Tibial nerve (tissue), 4 donors: ENCODE data around the gene COQ8B. TPM values are rescaled to one million over a fixed set of nuclear protein-coding genes. Genes with fewer than 3 reads are reported as not detected.
A peak's percentile ranks its signal among the peaks of the same experiment; 100 is the strongest.

ENCODE experiments used
- DNase-seq, 2 donors: peaks; one replicate each; pipeline ENCODE4 v3.0.0-alpha.2; 2019; ENCODE audit warnings: low spot score in 2 of 2
- H3K27ac ChIP-seq, 4 donors: fragments of 200-600 bp; sonication (generic) in 3 of 4; one replicate each; pipeline ENCODE4 v1.5.1; 2017 to 2019; ENCODE audit warnings: mild to moderate bottlenecking in 1 of 4
- H3K27me3 ChIP-seq, 2 donors: fragments of 200-600 bp; sonication (generic) in 1 of 2; one replicate each; pipeline versions ENCODE4 v1.5.1 to v1.6.0; 2017 to 2019
- H3K36me3 ChIP-seq, 3 donors: fragments of 200-600 bp; sonication (generic); one replicate each; pipeline ENCODE4 v1.5.1; 2018 to 2019
- H3K4me1 ChIP-seq, 4 donors: fragments of 200-600 bp; sonication (generic) in 3 of 4; one replicate each; pipeline ENCODE4 v1.5.1; 2017 to 2019
- H3K4me3 ChIP-seq, 4 donors: fragments of 200-600 bp; sonication (generic) in 3 of 4; one replicate each; pipeline ENCODE4 v1.5.1; 2017 to 2019; ENCODE audit warnings: mild to moderate bottlenecking in 1 of 4, moderate library complexity in 1 of 4
- H3K9me3 ChIP-seq, 4 donors: fragments of 200-600 bp; sonication (generic) in 3 of 4; one replicate each; pipeline ENCODE4 v1.5.1; 2017 to 2019
- CTCF ChIP-seq, 5 experiments: fragments of 200-600 bp in 3 of 5; fragments of 450-650 bp in 2 of 5; sonication (generic) in 3 of 5; IDR thresholded peaks; one replicate each; pipeline ENCODE4 v1.5.1; 2016 to 2019; ENCODE audit warnings: antibody characterized with exemption in 5 of 5, mild to moderate bottlenecking in 3 of 5, moderate library complexity in 2 of 5
- EP300 ChIP-seq, 2 donors: sonication (generic); formaldehyde crosslinking; IDR thresholded peaks; one replicate each; pipeline ENCODE4 v1.6.1; 2017; ENCODE audit warnings: antibody characterized with exemption in 2 of 2, mild to moderate bottlenecking in 1 of 2
- POLR2A ChIP-seq, 2 donors: fragments of 450-650 bp; IDR thresholded peaks; one replicate each; pipeline ENCODE4 v1.6.1; 2017; ENCODE audit warnings: antibody characterized with exemption in 2 of 2, mild to moderate bottlenecking in 2 of 2, moderate library complexity in 2 of 2
- whole genome bisulfite sequencing, 2 donors: methylation state at CpG; one replicate each; pipeline ENCODE4 v1.1.5; 2018; 5-methylcytosine and 5-hydroxymethylcytosine counted together
- total RNA-seq, 4 donors: library from RNA; depleted of rRNA; stranded (reverse); fragments of >200 nt; gene quantifications; one replicate each; pipeline ENCODE4 v1.1.0, GENCODE V29; 2016

The COQ8B gene
- total RNA-seq, 4 donors from 2014 or later, result 71.0 to 88.6 (median 84.3) TPM

GRCh38 chr19:40695881-40696280 is 20.8 kb downstream of the COQ8B start:
- peaks cover 0 to 85% (median 2%) of the 10 kb centered on the region in 3 donors for H3K36me3 ChIP-seq
- H3K27ac ChIP-seq, result no peak overlapping the region
- no peak for DNase-seq
- 79 to 86% methylated on average over 5 of the region's 5 CpGs for WGBS, 2 donors
- TF ChIP-seq EP300 (IDR thresholded peaks at IDR 0.05) (no peak), CTCF (IDR thresholded peaks at IDR 0.05) (no peak), POLR2A (IDR thresholded peaks at IDR 0.05) (no peak)
- no peaks in the 10 kb centered on the region for H3K9me3 ChIP-seq
- no peak overlapping the region for H3K4me3 ChIP-seq
- H3K4me1 ChIP-seq, result peaks cover 0 to 18% (median 10%) of the 10 kb centered on the region in 4 donors
- no peaks in the 10 kb centered on the region for H3K27me3 ChIP-seq

GRCh38 chr19:40693896-40694295 is 22.8 kb downstream of the COQ8B start:
- peaks cover 0 to 19% (median 12%) of the 10 kb centered on the region in 4 donors for H3K4me1 ChIP-seq
- no peak for TF ChIP-seq CTCF (IDR thresholded peaks at IDR 0.05)
- TF ChIP-seq EP300 (IDR thresholded peaks at IDR 0.05), result no peak
- TF ChIP-seq POLR2A (IDR thresholded peaks at IDR 0.05), result no peak
- no peak for DNase-seq
- 72 to 95% methylated on average over 4 of the region's 4 CpGs for WGBS, 2 donors
- H3K4me3 ChIP-seq, result no peak overlapping the region
- peak overlapping the region in 2 of 4 donors; percentile 91 to 98 for H3K27ac ChIP-seq
- no peaks in the 10 kb centered on the region for H3K27me3 ChIP-seq
- peaks cover 0 to 65% (median 2%) of the 10 kb centered on the region in 3 donors for H3K36me3 ChIP-seq
- no peaks in the 10 kb centered on the region for H3K9me3 ChIP-seq

GRCh38 chr19:40693150-40693788 is 23.4 kb downstream of the COQ8B start:
- peaks cover 0 to 59% (median 2%) of the 10 kb centered on the region in 3 donors for H3K36me3 ChIP-seq
- no peak for DNase-seq
- 81 to 91% methylated on average over 10 to 11 of the region's 11 CpGs for WGBS, 2 donors
- H3K4me3 ChIP-seq, result no peak overlapping the region
- H3K27me3 ChIP-seq, result no peaks in the 10 kb centered on the region
- peaks cover 0 to 25% (median 14%) of the 10 kb centered on the region in 4 donors for H3K4me1 ChIP-seq
- no peaks in the 10 kb centered on the region for H3K9me3 ChIP-seq
- peak overlapping the region in 2 of 4 donors; percentile 91 to 98 for H3K27ac ChIP-seq
- no peak for TF ChIP-seq EP300 (IDR thresholded peaks at IDR 0.05)

GRCh38 chr19:40692212-40692551 is 24.5 kb downstream of the COQ8B start:
- peaks cover 0 to 36% (median 25%) of the 10 kb centered on the region in 4 donors for H3K4me1 ChIP-seq
- no peak for DNase-seq
- peaks cover 0 to 53% (median 2%) of the 10 kb centered on the region in 3 donors for H3K36me3 ChIP-seq
- no peak overlapping the region for H3K4me3 ChIP-seq
- no peaks in the 10 kb centered on the region for H3K27me3 ChIP-seq
- no peaks in the 10 kb centered on the region for H3K9me3 ChIP-seq
- H3K27ac ChIP-seq, result peak overlapping the region; percentile 91 to 98 (median 94)
- no peak for TF ChIP-seq EP300 (IDR thresholded peaks at IDR 0.05)
- no peak for TF ChIP-seq POLR2A (IDR thresholded peaks at IDR 0.05)
- TF ChIP-seq CTCF (IDR thresholded peaks at IDR 0.05), result no peak
- WGBS, 2 donors, result 61 to 66% methylated on average over 7 to 14 of the region's 14 CpGs

GRCh38 chr19:40691421-40692211 is 25.1 kb downstream of the COQ8B start:
- no peak for DNase-seq

More at GRCh38 chr19:40691421-40692211, 25.1 kb downstream of the COQ8B start:
- Histone ChIP-seq H3K4me1 (peaks cover 0 to 42% (median 28%) of the 10 kb centered on the region in 4 donors), H3K36me3 (peaks cover 0 to 50% (median 2%) of the 10 kb centered on the region in 3 donors), H3K9me3 (no peaks in the 10 kb centered on the region), H3K27me3 (no peaks in the 10 kb centered on the region), H3K4me3 (peak overlapping the region in 3 of 4 donors; percentile 47 to 100 (median 95)), H3K27ac (peak overlapping the region; percentile 91 to 98 (median 94))
- 52 to 58% methylated on average over 16 to 21 of the region's 24 CpGs for WGBS, 2 donors
- TF ChIP-seq EP300 (IDR thresholded peaks at IDR 0.05) (no peak), CTCF (IDR thresholded peaks at IDR 0.05) (no peak), POLR2A (IDR thresholded peaks at IDR 0.05) (no peak)
